HepG2 (cell line): ENCODE results near the gene CHN2. TPM values are rescaled to one million over a fixed set of nuclear protein-coding genes. Genes with fewer than 3 reads are reported as not detected.

ENCODE experiments used
- FOXK1 ChIP-seq: sonication (generic); formaldehyde crosslinking; IDR thresholded peaks from 2 replicates; pipeline ENCODE4 v1.4.0; 2020; ENCODE audit warnings: low read depth, missing genetic modification reagents, borderline replicate concordance
- FOXO1 ChIP-seq: sonication (generic); formaldehyde crosslinking; IDR thresholded peaks from 2 replicates; pipeline ENCODE4 v1.4.0; 2020; ENCODE audit warnings: missing genetic modification reagents
- GPBP1L1 ChIP-seq: sonication (generic); formaldehyde crosslinking; IDR thresholded peaks from 2 replicates; pipeline ENCODE4 v1.5.0; 2020; ENCODE audit warnings: mild to moderate bottlenecking, missing genetic modification reagents
- HOMEZ ChIP-seq: IDR thresholded peaks from 2 replicates; pipeline ENCODE4 v1.6.1; 2016; ENCODE audit warnings: low read depth
- MED13 ChIP-seq: sonication (generic); formaldehyde crosslinking; IDR thresholded peaks from 2 replicates; pipeline ENCODE4 v1.5.0; 2020; ENCODE audit warnings: missing genetic modification reagents
- MTF1 ChIP-seq: sonication (generic); formaldehyde crosslinking; IDR thresholded peaks from 2 replicates; pipeline ENCODE4 v1.5.0; 2020; ENCODE audit warnings: missing genetic modification reagents
- NKX3-1 ChIP-seq: sonication (generic); formaldehyde crosslinking; IDR thresholded peaks from 2 replicates; pipeline ENCODE4 v1.5.0; 2020; ENCODE audit warnings: missing genetic modification reagents
- SOX6 ChIP-seq, 2 experiments: fragments of 450-650 bp in 1 of 2; sonication (generic) in 1 of 2; formaldehyde crosslinking in 1 of 2; IDR thresholded peaks; 2 replicates each; pipeline versions ENCODE4 v1.4.0 to v1.6.1; 2017 to 2020; ENCODE audit warnings: antibody characterized with exemption in 1 of 2, mild to moderate bottlenecking in 1 of 2, missing genetic modification reagents in 1 of 2
- SRSF4 ChIP-seq: fragments of 200-400 bp; formaldehyde crosslinking; IDR thresholded peaks from one replicate; pipeline ENCODE4 v1.6.1; 2018; ENCODE audit warnings: mild to moderate bottlenecking, low read depth, low read length, moderate library complexity; ENCODE audit not compliant: poor library complexity, severe bottlenecking
- TAF15 ChIP-seq: fragments of 200-400 bp; formaldehyde crosslinking; IDR thresholded peaks from one replicate; pipeline ENCODE4 v1.6.1; 2018; ENCODE audit warnings: mild to moderate bottlenecking, low read depth, low read length; ENCODE audit not compliant: poor library complexity, severe bottlenecking
- YEATS2 ChIP-seq: sonication (generic); formaldehyde crosslinking; IDR thresholded peaks from 2 replicates; pipeline ENCODE4 v1.4.0; 2020; ENCODE audit warnings: missing genetic modification reagents, borderline replicate concordance
- ZFX ChIP-seq: sonication (generic); formaldehyde crosslinking; IDR thresholded peaks from 2 replicates; pipeline ENCODE4 v1.4.0; 2020; ENCODE audit warnings: mild to moderate bottlenecking, low read depth, missing genetic modification reagents, moderate library complexity
- ZNF160 ChIP-seq: sonication (generic); formaldehyde crosslinking; IDR thresholded peaks from 2 replicates; pipeline ENCODE4 v1.8.0; 2022; ENCODE audit warnings: mild to moderate bottlenecking, inconsistent platforms, missing genetic modification reagents
- ZNF20 ChIP-seq: sonication (generic); formaldehyde crosslinking; IDR thresholded peaks from 2 replicates; pipeline ENCODE4 v1.4.0; 2020; ENCODE audit warnings: mild to moderate bottlenecking, moderate library complexity, missing genetic modification reagents
- ZNF263 ChIP-seq: sonication (generic); formaldehyde crosslinking; IDR thresholded peaks from 2 replicates; pipeline ENCODE4 v1.4.0; 2020; ENCODE audit warnings: missing genetic modification reagents
- ZNF282 ChIP-seq: fragments of 450-650 bp; IDR thresholded peaks from 2 replicates; pipeline ENCODE4 v1.6.1; 2018; ENCODE audit not compliant: partially characterized antibody
- ZNF431 ChIP-seq: sonication (generic); formaldehyde crosslinking; IDR thresholded peaks from 2 replicates; pipeline ENCODE4 v1.9.0; 2022; ENCODE audit warnings: missing genetic modification reagents, low read depth, mild to moderate bottlenecking, borderline replicate concordance
- ZNF605 ChIP-seq: sonication (generic); formaldehyde crosslinking; IDR thresholded peaks from 2 replicates; pipeline ENCODE4 v1.8.0; 2022; ENCODE audit warnings: mild to moderate bottlenecking, missing genetic modification reagents
- ZNF747 ChIP-seq: sonication (generic); formaldehyde crosslinking; IDR thresholded peaks from 2 replicates; pipeline ENCODE4 v1.8.1; 2023; ENCODE audit warnings: missing genetic modification reagents, mild to moderate bottlenecking, borderline replicate concordance
- polyA plus RNA-seq, 8 experiments: library from polyadenylated mRNA; depleted of rRNA in 3 of 8; stranded (reverse) in 7 of 8; unstranded in 1 of 8; fragments of >200 nt; fragmentation: Illumina TruSeq in 4 of 8; extraction: Trizol in 4 of 8; gene quantifications; 2 replicates each; pipeline versions ENCODE4 v1.2.1 to v1.2.3, GENCODE V29; 2011 to 2016; ENCODE audit warnings: low read depth in 4 of 8, missing spikeins in 1 of 8, mixed read lengths in 1 of 8; ENCODE audit not compliant: insufficient read depth in 1 of 8
- total RNA-seq, 5 experiments: library from RNA; depleted of rRNA; stranded (reverse); fragments of >200 nt; fragmentation: Illumina TruSeq; extraction: Trizol; gene quantifications; 2 replicates each; pipeline ENCODE4 v1.2.3, GENCODE V29; 2016; ENCODE audit warnings: low read depth in 1 of 5
- TF ChIP-seq, protein P1 (sequence below), 2 experiments: fragments of 450-650 bp in 1 of 2; sonication (generic) in 1 of 2; formaldehyde crosslinking; IDR thresholded peaks; 2 replicates each; pipeline versions ENCODE4 v1.5.0 to v1.8.0; 2020 to 2022; ENCODE audit warnings: mild to moderate bottlenecking in 1 of 2, missing genetic modification reagents in 1 of 2

The CHN2 gene
- total and polyA plus RNA-seq, 2 of the 13 experiments (the other 11 are each of a cell fraction or from before 2014, with no cell fraction given) = 23.5 to 30.5 TPM

DNA sequence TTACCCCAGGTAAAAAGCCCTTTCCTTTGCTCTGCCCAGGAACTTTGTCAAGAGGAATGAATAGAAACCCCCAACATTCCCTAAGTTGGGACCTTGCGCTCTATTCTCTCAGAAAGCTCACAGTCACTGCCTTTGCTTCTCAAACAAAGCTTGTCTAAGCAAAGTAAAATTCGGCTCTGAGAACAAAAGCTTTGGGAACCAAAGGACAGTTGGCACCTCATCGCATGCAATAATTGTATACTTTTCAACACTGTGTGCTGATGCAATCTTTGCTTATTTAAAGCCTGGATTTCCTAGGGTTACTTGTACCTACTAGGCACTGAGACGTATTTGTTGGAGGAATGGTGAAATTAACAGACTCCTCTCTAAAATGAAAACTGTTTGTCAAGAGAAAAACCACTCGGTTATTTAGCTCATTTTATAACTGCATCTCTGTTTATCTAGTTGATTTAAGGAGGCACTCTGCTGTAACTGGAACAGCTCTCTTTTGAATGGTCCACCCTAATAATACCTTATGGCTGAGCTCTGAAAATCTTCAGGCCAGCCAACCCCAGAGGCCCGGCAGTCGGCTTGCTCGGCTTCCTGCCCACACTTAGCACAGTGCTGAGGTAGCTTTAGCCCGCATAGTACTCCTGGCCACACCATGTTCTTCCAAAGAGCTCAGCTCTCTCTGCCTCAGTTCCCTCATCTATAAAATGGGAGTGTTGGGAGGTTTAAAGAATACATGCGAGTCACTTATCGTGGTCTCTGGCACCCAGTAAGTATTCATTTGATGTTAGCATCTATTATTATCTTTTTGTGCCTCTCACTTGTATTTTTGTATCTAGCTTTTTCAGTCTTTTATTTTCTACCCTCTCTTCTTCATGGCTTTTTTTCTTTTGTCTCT is 288.9 kb downstream of the CHN2 start (continued):
- TF ChIP-seq SRSF4 = no peak
- peak; percentile 64; the same call in 1 of the 2 replicates for TF ChIP-seq MED13
- no peak for TF ChIP-seq ZNF747 (CRISPR knock-in tag)
- no peak for TF ChIP-seq ZNF263
- peak; percentile 41; the same call in 1 of the 2 replicates for TF ChIP-seq ZFX
- no peak for TF ChIP-seq ZNF605 (CRISPR knock-in tag)
- no peak; the same call in 1 of the 2 replicates for TF ChIP-seq ZNF20 (CRISPR knock-in tag)
- TF ChIP-seq, protein P1, sequence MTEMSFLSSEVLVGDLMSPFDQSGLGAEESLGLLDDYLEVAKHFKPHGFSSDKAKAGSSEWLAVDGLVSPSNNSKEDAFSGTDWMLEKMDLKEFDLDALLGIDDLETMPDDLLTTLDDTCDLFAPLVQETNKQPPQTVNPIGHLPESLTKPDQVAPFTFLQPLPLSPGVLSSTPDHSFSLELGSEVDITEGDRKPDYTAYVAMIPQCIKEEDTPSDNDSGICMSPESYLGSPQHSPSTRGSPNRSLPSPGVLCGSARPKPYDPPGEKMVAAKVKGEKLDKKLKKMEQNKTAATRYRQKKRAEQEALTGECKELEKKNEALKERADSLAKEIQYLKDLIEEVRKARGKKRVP (CRISPR knock-in tag; IDR thresholded peaks at IDR 0.05) = peak; percentile 95 to 99
- TF ChIP-seq ZNF282 = no peak
- no peak for TF ChIP-seq SOX6 (IDR thresholded peaks at IDR 0.05)
- TF ChIP-seq SOX6 (CRISPR knock-in tag; IDR thresholded peaks at IDR 0.05) = peak; percentile 100
- no peak for TF ChIP-seq ZNF431
- no peak for TF ChIP-seq MTF1 (CRISPR knock-in tag)
- peak; percentile 66 for TF ChIP-seq FOXO1 (CRISPR knock-in tag)
- TF ChIP-seq NKX3-1 (CRISPR knock-in tag) = peak; percentile 43; the same call in 1 of the 2 replicates
- peak; percentile 59 for TF ChIP-seq HOMEZ (CRISPR knock-in tag)
- no peak for TF ChIP-seq GPBP1L1 (CRISPR knock-in tag)
- no peak for TF ChIP-seq ZNF160 (CRISPR knock-in tag)
- no peak; the same call in 1 of the 2 replicates for TF ChIP-seq YEATS2
- no peak for TF ChIP-seq TAF15
- TF ChIP-seq FOXK1 (CRISPR knock-in tag) = peak; percentile 69; the same call in 1 of the 2 replicates
